ENCODE data around the gene RAB3A.

- no peak for TF ChIP-seq GATA2 (IDR thresholded peaks at IDR 0.05; ENCODE audit: low read depth, low read length)
- no peak for TF ChIP-seq GATA3 (IDR thresholded peaks at IDR 0.05; ENCODE audit: low read depth, low read length)
Measured at GRCh38 chr19:18173572-18174288, 30.1 kb downstream of the RAB3A start, which contains the start of gene IFI30.

Data from SH-SY5Y (cell line).